ENCODE measurements around the gene ASTN2.
A peak's percentile ranks its signal among the peaks of the same experiment; 100 is the strongest.

The ASTN2 gene

GRCh38 chr9:116520218-116520617 is 894.6 kb downstream of the ASTN2 start:
- no peak for DNase-seq (ENCODE audit: extremely low read depth, insufficient read length)
- TF ChIP-seq CTCF (IDR thresholded peaks at IDR 0.05; ENCODE audit: insufficient read depth, low read length, poor library complexity, severe bottlenecking) = no peak
- Histone ChIP-seq H3K27me3 (replicated peaks; ENCODE audit: control insufficient read depth, insufficient read depth, low read length) (no peaks in the 10 kb centered on the region), H3K4me3 (replicated peaks; ENCODE audit: low read depth, low read length) (no peak overlapping the region), H3K36me3 (ENCODE audit: control insufficient read depth, insufficient read depth, low read length) (no peaks in the 10 kb centered on the region)

- no peaks in the 10 kb centered on the region for H3K27me3 ChIP-seq (replicated peaks; ENCODE audit: control insufficient read depth, insufficient read depth, low read length)
- H3K4me3 ChIP-seq (replicated peaks; ENCODE audit: low read depth, low read length) = no peak overlapping the region
- DNase-seq (ENCODE audit: extremely low read depth, insufficient read length) = no peak
- H3K36me3 ChIP-seq (ENCODE audit: control insufficient read depth, insufficient read depth, low read length) = no peaks in the 10 kb centered on the region
- no peak for TF ChIP-seq CTCF (IDR thresholded peaks at IDR 0.05; ENCODE audit: insufficient read depth, low read length, poor library complexity, severe bottlenecking)
Observed at GRCh38 chr9:116516456-116516855, 898.4 kb downstream of the ASTN2 start.

GRCh38 chr9:116515541-116515940 is 899.3 kb downstream of the ASTN2 start:
- no peak for TF ChIP-seq CTCF (IDR thresholded peaks at IDR 0.05; ENCODE audit: insufficient read depth, low read length, poor library complexity, severe bottlenecking)
- Histone ChIP-seq H3K36me3 (ENCODE audit: control insufficient read depth, insufficient read depth, low read length) (no peaks in the 10 kb centered on the region), H3K4me3 (replicated peaks; ENCODE audit: low read depth, low read length) (no peak overlapping the region), H3K27me3 (replicated peaks; ENCODE audit: control insufficient read depth, insufficient read depth, low read length) (no peaks in the 10 kb centered on the region)
- no peak for DNase-seq (ENCODE audit: extremely low read depth, insufficient read length)

GRCh38 chr9:116506685-116507084 is 908.2 kb downstream of the ASTN2 start:
- Histone ChIP-seq H3K27me3 (replicated peaks; ENCODE audit: control insufficient read depth, insufficient read depth, low read length) (no peaks in the 10 kb centered on the region), H3K4me3 (replicated peaks; ENCODE audit: low read depth, low read length) (no peak overlapping the region), H3K36me3 (ENCODE audit: control insufficient read depth, insufficient read depth, low read length) (no peaks in the 10 kb centered on the region)
- no peak for TF ChIP-seq CTCF (IDR thresholded peaks at IDR 0.05; ENCODE audit: insufficient read depth, low read length, poor library complexity, severe bottlenecking)
- no peak for DNase-seq (ENCODE audit: extremely low read depth, insufficient read length)

GRCh38 chr9:116504893-116505480 is 909.9 kb downstream of the ASTN2 start:
- no peak overlapping the region for H3K4me3 ChIP-seq (replicated peaks; ENCODE audit: low read depth, low read length)
- peak; percentile 41 for DNase-seq (ENCODE audit: extremely low read depth, insufficient read length)

More at GRCh38 chr9:116504893-116505480, 909.9 kb downstream of the ASTN2 start:
- TF ChIP-seq CTCF (IDR thresholded peaks at IDR 0.05; ENCODE audit: insufficient read depth, low read length, poor library complexity, severe bottlenecking) = no peak
- Histone ChIP-seq H3K27me3 (replicated peaks; ENCODE audit: control insufficient read depth, insufficient read depth, low read length) (no peaks in the 10 kb centered on the region), H3K36me3 (ENCODE audit: control insufficient read depth, insufficient read depth, low read length) (no peaks in the 10 kb centered on the region)

Measured in GM06990 (cell line).